Suprapubic skin (tissue), 3 donors: ENCODE data around the gene CNGB1.

ENCODE experiments used
- EP300 ChIP-seq: sonication (generic); formaldehyde crosslinking; IDR thresholded peaks from one replicate; pipeline ENCODE4 v1.6.1; 2017; ENCODE audit warnings: antibody characterized with exemption
- POLR2A ChIP-seq, 2 donors: fragments of 450-650 bp; IDR thresholded peaks; one replicate each; pipeline ENCODE4 v1.6.1; 2017; ENCODE audit warnings: antibody characterized with exemption in 2 of 2, mild to moderate bottlenecking in 2 of 2, moderate library complexity in 2 of 2
- TF ChIP-seq, protein P1 (sequence below), 2 donors: fragments of 200-600 bp in 1 of 2; fragments of 450-650 bp in 1 of 2; sonication (generic) in 1 of 2; IDR thresholded peaks; one replicate each; pipeline ENCODE4 v1.5.1; 2016 to 2019; ENCODE audit warnings: antibody characterized with exemption in 2 of 2, mild to moderate bottlenecking in 1 of 2, moderate library complexity in 1 of 2

- TF ChIP-seq EP300 (no peak), POLR2A (IDR thresholded peaks at IDR 0.05) (no peak)
- TF ChIP-seq, protein P1, sequence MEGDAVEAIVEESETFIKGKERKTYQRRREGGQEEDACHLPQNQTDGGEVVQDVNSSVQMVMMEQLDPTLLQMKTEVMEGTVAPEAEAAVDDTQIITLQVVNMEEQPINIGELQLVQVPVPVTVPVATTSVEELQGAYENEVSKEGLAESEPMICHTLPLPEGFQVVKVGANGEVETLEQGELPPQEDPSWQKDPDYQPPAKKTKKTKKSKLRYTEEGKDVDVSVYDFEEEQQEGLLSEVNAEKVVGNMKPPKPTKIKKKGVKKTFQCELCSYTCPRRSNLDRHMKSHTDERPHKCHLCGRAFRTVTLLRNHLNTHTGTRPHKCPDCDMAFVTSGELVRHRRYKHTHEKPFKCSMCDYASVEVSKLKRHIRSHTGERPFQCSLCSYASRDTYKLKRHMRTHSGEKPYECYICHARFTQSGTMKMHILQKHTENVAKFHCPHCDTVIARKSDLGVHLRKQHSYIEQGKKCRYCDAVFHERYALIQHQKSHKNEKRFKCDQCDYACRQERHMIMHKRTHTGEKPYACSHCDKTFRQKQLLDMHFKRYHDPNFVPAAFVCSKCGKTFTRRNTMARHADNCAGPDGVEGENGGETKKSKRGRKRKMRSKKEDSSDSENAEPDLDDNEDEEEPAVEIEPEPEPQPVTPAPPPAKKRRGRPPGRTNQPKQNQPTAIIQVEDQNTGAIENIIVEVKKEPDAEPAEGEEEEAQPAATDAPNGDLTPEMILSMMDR (IDR thresholded peaks at IDR 0.05): no peak
These were observed 55.0 kb downstream of the CNGB1 start for GRCh38 chr16:57915811-57916488.
